GM23248 (cell line): ENCODE results near the gene HK3.

Experiments used
- EZH2 ChIP-seq: fragments of 200-600 bp; sonication (generic); IDR thresholded peaks from 2 replicates; pipeline ENCODE4 v1.6.1; 2018; ENCODE audit warnings: antibody characterized with exemption, mild to moderate bottlenecking; ENCODE audit not compliant: insufficient read depth, poor library complexity, severe bottlenecking
- EZH2phosphoT487 ChIP-seq: fragments of 200-600 bp; sonication (generic); IDR thresholded peaks from 2 replicates; pipeline ENCODE4 v1.6.1; 2018; ENCODE audit warnings: antibody characterized with exemption, moderate library complexity, mild to moderate bottlenecking, low read depth; ENCODE audit not compliant: insufficient read depth

DNA sequence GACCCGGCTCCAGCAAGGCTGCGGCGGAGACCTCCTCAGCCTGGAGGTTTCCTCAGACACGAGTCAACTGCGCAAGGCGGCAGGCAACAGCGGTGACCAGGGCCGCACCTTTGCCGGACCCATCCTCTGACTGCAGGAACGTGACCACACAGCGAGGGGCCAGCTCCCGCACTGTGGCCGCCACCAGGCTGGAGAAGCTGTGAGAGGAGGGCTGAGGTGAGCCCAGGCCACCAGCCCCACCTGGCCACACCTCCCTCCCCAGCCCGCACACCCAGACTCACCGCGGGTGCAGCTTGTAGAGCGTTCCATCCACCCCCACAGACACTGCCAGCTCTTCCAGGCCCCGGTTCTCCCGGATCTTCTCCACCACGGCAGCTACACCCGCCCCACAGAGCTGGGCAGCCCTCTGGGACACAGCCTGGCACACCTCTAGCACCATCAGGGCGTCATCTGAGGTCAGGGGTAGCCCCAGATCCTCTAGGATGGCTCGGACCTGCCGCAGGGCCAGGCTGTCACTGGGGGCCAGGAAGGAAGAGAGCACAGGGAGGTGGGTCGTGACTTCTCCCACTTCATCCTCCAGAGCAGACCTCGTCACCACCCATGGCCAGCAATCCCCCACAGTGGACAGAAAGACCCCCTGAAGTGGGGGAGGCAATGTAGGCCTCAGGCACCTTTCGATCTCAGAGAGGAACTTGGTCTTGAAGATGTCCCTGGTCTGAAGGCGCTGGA lies 18.0 kb downstream of the HK3 start:
- TF ChIP-seq EZH2 (no peak), EZH2phosphoT487 (no peak)
